Inferior parietal cortex (tissue), 1 donor: ENCODE measurements around the gene MTMR11.
A peak's percentile ranks its signal among the peaks of the same experiment; 100 is the strongest.

Source experiments
- DNase-seq: peaks from one replicate; pipeline ENCODE4 v3.0.0-alpha.2; 2016; ENCODE audit errors: extremely low spot score

The MTMR11 gene

DNA sequence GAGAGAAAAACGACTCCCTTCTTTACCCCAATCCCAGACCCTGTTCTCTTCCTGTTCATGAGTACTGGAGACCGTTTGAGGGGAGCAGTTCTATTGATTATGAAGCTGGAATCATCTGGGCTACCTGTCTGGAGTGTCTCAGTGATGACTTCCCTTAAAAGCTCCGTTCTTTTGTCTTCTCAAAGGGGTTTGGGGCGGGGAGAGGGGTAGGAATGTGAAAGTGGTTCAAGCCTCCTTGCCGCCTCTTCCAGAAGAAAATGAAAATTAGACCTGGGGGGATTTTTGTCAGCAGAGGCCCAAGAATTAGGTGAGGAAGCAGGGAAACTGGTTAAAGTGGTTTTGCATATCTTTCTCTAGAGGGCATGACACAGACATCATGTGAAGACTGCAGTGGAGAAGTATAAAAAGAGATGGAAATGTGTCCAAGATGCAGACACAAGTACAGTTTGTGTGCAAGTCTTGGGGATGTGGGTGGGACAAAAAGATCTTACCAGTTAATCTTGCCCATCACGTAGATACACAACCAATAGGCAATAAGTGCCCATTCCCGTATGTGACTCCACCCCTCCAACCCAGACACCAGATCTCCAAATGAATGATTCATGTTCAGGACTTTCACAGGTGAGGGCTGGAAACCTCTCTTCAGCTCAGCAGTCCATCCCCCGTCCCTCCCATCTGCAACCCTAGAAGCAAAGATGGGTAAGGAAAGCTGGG is 470 bp upstream of the MTMR11 start:
- DNase-seq, result peak; percentile 39

GRCh38 chr1:149934356-149934755 is 2.3 kb downstream of the MTMR11 start:
- no peak for DNase-seq

GRCh38 chr1:149933208-149933607 is 3.5 kb downstream of the MTMR11 start:
- DNase-seq, result no peak

GRCh38 chr1:149932474-149932873 is 4.2 kb downstream of the MTMR11 start:
- no peak for DNase-seq

DNA sequence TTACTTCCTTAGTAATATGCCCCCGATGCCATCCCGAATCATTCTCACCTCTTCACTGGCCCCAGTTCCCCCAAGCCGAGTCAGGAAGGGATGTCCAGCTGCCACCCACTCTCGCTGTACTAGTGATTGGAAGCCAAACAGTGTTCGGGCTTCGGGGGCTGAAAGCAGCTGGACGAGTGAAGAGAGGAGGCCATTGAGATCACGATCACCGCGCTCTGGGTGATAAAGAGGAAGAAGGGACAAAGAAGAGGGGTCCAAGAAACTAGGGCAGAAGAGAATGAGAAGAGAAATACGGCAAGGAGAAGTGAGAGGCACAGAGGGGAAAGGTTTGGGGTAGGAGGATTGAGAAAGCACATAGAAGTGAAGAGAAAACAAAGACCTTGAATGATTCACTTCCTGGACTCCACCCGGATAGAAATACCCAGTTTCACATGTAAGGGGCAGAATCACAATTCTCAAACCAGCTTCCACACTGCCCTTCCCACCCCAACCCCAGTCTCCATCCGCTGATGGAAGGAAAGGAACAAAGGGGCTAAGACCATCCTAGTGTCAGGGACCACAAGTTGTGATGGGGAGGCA is 5.4 kb downstream of the MTMR11 start:
- no peak for DNase-seq

GRCh38 chr1:149929856-149930255 is 6.8 kb downstream of the MTMR11 start:
- DNase-seq, result no peak

DNA sequence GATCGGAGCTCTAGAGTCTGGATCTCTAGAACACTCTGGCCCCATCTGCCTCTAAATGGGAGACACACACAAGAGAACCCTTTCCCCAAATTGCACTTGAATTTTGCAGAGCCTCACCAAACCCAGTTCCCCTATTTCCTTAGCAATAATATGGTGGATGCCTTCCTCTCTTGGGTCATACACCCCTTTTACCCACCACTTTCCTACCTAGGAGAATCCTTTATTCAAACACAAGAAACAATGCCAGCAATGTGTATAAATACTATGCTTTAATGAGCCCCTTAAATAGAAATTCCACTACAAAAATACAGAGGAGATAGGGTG is 8.3 kb downstream of the MTMR11 start:
- DNase-seq, result no peak

- peak; percentile 97 for DNase-seq
These were observed 8.9 kb downstream of the MTMR11 start, which contains the start of gene SF3B4 for GRCh38 chr1:149927563-149928400. Gene SF3B4, minus strand, starts transcription at chr1:149927803. Its CDS starts 44 bp downstream, at chr1:149927759.

DNA sequence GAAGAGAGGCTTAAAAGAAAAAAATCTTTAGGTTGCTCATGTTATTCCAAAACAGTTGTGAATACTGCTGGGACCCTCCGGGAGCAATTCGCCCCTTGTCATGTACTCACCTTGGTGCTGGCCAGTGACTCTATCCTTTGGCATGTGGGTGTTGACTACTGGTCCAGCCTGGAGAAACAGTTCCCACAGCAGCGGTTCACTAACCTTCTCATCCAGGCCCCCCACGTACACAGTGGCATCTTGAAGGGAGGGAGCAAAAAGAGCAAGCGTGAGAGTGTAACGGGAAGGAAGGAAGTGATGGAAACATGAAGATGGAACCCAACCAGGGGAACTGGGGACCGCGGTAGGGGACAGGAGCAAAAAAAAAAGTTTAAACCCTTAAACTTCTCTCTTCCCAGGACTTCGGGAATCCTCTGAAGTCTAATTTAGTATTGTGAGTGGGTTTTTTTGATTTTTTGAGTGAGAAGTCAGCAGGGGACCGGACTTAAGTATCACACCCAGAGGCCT is 9.6 kb downstream of the MTMR11 start:
- no peak for DNase-seq

DNA sequence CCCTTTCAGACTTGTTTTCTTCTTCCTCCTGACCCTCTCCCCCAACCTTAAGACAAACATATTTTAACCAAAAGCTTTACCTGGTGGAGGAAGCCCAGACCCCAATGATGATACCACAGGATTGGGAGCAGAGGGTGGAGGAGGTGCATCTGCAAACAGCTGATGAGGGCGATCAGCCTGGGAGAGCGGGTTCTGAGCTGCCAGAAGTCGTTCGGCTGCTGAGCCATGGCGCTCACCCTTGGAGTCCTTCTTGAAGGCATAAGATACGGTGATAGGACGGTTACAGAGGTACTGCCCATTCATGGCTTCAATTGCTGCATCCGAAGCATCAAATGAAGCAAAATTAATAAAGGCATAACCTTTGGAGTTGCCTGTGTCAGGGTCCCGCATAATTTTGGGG is 10.4 kb downstream of the MTMR11 start:
- DNase-seq, result no peak

DNA sequence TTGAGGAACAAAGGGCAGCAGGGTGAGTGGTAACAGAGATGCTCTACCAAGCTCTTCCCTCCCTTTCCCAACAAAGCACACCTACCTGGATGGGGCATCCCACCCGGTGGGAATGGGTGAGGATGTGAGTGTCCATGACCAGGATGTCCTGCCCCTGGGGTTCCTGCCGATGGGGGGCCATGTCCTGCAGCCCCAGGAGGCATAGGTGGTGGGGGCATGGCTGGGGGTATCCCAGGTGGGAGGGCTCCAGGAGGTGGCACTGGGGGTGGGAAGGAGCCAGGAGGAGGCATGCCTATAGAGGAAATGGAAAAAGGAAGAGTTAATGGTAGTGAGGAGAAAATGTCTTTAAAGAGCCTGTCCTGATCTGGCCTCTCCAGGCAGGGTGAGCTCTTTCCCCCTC is 10.9 kb downstream of the MTMR11 start:
- no peak for DNase-seq

- no peak for DNase-seq
These were observed 11.3 kb downstream of the MTMR11 start for GRCh38 chr1:149925345-149925744.

GRCh38 chr1:149923626-149924025 is 13.1 kb downstream of the MTMR11 start:
- no peak for DNase-seq

- DNase-seq, result peak; percentile 54
These were observed 19.0 kb downstream of the MTMR11 start, which contains the start of gene SV2A for GRCh38 chr1:149917571-149918144. Gene SV2A, minus strand, starts transcription at chr1:149917844. Its CDS starts 4,004 bp downstream, at chr1:149913840.

DNA sequence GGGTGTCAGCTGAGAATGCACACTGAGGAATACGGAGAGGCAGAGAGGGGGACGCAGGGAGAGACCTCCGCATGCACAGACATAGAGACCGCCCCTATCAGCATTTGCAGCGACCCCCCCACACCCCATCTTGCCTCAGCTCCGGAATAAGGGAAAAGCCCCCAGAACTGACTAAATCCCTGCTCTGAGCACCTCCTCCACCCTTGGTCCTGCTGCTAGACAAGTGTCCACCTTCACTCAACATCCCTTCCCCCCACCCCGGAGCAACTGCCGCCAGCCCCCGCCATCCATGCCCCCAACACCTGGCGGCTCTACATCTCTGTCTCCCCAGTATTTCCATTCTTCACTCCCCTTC is 19.8 kb downstream of the MTMR11 start:
- DNase-seq, result no peak

DNA sequence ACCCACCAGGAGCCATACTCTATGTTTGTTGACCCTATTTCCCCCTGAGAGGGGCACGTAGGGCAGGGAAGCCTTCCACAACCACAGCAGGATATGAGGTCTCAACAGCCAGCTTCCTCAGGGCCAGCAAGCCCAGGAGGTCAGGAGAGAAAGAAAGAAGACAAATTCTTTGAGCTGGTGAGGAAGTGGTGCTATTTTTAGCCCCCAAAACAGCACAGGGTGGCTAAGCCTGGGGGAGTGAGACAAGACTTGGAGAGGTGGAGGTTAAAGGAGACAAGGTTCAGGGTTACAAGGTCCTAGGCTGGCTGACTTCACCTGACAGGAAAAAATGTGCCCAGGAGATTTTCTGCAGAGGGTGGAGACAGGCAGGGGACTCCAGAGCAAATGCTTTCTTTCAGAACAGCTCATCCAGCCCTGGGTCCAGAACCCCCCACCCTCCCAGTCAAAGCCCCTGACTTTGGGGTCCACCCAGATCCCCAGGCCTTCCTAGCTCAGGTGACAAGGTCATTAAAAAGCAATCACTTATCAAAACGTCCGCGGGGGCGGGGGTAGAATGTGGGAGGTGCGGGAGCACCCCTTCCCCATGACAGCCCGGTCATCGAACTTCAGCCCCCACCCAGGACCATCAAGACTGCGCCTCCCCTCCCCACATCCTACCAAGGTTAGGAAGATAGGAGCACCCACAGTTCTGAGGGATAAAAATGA is 20.3 kb downstream of the MTMR11 start:
- no peak for DNase-seq

- no peak for DNase-seq
These were observed 21.1 kb downstream of the MTMR11 start for GRCh38 chr1:149915429-149916192.

- no peak for DNase-seq
These were observed 22.1 kb downstream of the MTMR11 start for GRCh38 chr1:149914545-149914944.

- no peak for DNase-seq
These were observed 30.1 kb downstream of the MTMR11 start for GRCh38 chr1:149906570-149907075.

GRCh38 chr1:149903836-149904491 is 32.7 kb downstream of the MTMR11 start:
- DNase-seq, result no peak
